ENCODE data around the gene ERCC1. TPM values are rescaled to one million over a fixed set of nuclear protein-coding genes. Genes with fewer than 3 reads are reported as not detected.

The ERCC1 gene
- total and polyA plus RNA-seq, 2 of the 13 experiments (the other 11 are each of a cell fraction or from before 2014, with no cell fraction given): 40.0 to 66.4 TPM

DNA sequence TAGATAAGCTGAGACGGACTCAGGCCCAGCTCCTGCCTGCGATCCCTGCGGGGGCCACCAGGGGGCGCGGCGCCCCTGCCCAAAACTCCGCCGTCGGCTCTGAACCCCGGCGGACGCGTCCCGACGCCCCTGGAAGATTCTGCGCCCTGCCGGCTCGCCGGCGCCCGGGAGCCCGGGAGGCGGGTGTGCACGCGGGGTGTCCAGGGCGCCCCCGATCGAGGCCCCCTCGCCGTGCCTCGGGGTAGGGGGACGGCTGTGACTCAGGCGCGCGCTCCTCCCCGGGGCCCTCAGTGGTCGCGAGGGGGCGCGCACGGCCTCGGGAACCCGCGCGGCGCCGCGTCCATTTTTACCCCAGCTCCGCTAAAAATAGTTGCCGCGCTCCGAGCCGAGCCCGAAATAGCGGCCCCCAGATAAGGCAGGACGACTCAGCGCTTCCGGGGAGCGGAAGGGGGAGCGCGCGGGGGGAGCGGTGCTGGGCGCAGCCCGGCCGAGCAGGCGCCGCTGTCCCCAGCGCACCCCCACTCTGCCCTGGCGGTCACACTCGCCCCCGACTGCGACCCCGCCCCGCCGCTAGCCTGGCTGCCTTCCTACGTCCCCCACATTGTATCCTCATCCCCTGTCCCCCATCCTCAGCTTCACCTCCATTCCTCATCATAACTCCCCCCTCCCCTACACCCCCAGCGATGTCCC, 16.0 kb upstream of the ERCC1 start (continued):
- TF ChIP-seq, protein P1, sequence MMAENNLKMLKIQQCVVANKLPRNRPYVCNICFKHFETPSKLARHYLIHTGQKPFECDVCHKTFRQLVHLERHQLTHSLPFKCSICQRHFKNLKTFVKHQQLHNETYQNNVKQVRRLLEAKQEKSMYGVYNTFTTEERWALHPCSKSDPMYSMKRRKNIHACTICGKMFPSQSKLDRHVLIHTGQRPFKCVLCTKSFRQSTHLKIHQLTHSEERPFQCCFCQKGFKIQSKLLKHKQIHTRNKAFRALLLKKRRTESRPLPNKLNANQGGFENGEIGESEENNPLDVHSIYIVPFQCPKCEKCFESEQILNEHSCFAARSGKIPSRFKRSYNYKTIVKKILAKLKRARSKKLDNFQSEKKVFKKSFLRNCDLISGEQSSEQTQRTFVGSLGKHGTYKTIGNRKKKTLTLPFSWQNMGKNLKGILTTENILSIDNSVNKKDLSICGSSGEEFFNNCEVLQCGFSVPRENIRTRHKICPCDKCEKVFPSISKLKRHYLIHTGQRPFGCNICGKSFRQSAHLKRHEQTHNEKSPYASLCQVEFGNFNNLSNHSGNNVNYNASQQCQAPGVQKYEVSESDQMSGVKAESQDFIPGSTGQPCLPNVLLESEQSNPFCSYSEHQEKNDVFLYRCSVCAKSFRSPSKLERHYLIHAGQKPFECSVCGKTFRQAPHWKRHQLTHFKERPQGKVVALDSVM (CRISPR knock-in tag; IDR thresholded peaks at IDR 0.05): peak; percentile 30; the same call in 1 of the 2 replicates
- TF ChIP-seq STAT5B (CRISPR knock-in tag; IDR thresholded peaks at IDR 0.05) (no peak), JDP2 (CRISPR knock-in tag; IDR thresholded peaks at IDR 0.05; ENCODE audit: borderline replicate concordance) (no peak), ZFP90 (CRISPR knock-in tag; IDR thresholded peaks at IDR 0.05; ENCODE audit: borderline replicate concordance) (no peak), ZNF234 (CRISPR knock-in tag; conservative IDR thresholded peaks at IDR 0.05) (no peak), MXI1 (IDR thresholded peaks at IDR 0.05; ENCODE audit: borderline replicate concordance, low read depth, low read length) (0 out of 3 replicates have a peak, but pooled peaks have one; percentile 30), CC2D1A (CRISPR knock-in tag; IDR thresholded peaks at IDR 0.05) (no peak), HCFC1 (IDR thresholded peaks at IDR 0.05; ENCODE audit: low read depth, low read length) (no peak), TOPORS (CRISPR knock-in tag; IDR thresholded peaks at IDR 0.05) (no peak), SP1 (IDR thresholded peaks at IDR 0.05) (no peak), SP1 (CRISPR knock-in tag; IDR thresholded peaks at IDR 0.05) (no peak), ZNF326 (CRISPR knock-in tag; IDR thresholded peaks at IDR 0.05; ENCODE audit: borderline replicate concordance) (no peak), SKI (IDR thresholded peaks at IDR 0.05; ENCODE audit: partially characterized antibody) (peak; percentile 40), MED1 (CRISPR knock-in tag; IDR thresholded peaks at IDR 0.05) (peak; percentile 39), ZNF260 (CRISPR knock-in tag; IDR thresholded peaks at IDR 0.05; ENCODE audit: borderline replicate concordance, low read depth) (no peak)
- TF ChIP-seq, protein P2, sequence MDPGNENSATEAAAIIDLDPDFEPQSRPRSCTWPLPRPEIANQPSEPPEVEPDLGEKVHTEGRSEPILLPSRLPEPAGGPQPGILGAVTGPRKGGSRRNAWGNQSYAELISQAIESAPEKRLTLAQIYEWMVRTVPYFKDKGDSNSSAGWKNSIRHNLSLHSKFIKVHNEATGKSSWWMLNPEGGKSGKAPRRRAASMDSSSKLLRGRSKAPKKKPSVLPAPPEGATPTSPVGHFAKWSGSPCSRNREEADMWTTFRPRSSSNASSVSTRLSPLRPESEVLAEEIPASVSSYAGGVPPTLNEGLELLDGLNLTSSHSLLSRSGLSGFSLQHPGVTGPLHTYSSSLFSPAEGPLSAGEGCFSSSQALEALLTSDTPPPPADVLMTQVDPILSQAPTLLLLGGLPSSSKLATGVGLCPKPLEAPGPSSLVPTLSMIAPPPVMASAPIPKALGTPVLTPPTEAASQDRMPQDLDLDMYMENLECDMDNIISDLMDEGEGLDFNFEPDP (CRISPR knock-in tag; conservative IDR thresholded peaks at IDR 0.05): no peak
- TF ChIP-seq, protein P3, sequence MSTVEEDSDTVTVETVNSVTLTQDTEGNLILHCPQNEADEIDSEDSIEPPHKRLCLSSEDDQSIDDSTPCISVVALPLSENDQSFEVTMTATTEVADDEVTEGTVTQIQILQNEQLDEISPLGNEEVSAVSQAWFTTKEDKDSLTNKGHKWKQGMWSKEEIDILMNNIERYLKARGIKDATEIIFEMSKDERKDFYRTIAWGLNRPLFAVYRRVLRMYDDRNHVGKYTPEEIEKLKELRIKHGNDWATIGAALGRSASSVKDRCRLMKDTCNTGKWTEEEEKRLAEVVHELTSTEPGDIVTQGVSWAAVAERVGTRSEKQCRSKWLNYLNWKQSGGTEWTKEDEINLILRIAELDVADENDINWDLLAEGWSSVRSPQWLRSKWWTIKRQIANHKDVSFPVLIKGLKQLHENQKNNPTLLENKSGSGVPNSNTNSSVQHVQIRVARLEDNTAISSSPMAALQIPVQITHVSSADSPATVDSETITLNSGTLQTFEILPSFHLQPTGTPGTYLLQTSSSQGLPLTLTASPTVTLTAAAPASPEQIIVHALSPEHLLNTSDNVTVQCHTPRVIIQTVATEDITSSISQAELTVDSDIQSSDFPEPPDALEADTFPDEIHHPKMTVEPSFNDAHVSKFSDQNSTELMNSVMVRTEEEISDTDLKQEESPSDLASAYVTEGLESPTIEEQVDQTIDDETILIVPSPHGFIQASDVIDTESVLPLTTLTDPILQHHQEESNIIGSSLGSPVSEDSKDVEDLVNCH (CRISPR knock-in tag; IDR thresholded peaks at IDR 0.05): no peak
- TF ChIP-seq, protein P4, sequence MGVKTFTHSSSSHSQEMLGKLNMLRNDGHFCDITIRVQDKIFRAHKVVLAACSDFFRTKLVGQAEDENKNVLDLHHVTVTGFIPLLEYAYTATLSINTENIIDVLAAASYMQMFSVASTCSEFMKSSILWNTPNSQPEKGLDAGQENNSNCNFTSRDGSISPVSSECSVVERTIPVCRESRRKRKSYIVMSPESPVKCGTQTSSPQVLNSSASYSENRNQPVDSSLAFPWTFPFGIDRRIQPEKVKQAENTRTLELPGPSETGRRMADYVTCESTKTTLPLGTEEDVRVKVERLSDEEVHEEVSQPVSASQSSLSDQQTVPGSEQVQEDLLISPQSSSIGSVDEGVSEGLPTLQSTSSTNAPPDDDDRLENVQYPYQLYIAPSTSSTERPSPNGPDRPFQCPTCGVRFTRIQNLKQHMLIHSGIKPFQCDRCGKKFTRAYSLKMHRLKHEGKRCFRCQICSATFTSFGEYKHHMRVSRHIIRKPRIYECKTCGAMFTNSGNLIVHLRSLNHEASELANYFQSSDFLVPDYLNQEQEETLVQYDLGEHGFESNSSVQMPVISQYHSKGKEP (CRISPR knock-in tag; IDR thresholded peaks at IDR 0.05): no peak
- TF ChIP-seq, protein P5, sequence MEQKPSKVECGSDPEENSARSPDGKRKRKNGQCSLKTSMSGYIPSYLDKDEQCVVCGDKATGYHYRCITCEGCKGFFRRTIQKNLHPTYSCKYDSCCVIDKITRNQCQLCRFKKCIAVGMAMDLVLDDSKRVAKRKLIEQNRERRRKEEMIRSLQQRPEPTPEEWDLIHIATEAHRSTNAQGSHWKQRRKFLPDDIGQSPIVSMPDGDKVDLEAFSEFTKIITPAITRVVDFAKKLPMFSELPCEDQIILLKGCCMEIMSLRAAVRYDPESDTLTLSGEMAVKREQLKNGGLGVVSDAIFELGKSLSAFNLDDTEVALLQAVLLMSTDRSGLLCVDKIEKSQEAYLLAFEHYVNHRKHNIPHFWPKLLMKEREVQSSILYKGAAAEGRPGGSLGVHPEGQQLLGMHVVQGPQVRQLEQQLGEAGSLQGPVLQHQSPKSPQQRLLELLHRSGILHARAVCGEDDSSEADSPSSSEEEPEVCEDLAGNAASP (CRISPR knock-in tag; IDR thresholded peaks at IDR 0.05; ENCODE audit: borderline replicate concordance): no peak
- TF ChIP-seq, protein P6, sequence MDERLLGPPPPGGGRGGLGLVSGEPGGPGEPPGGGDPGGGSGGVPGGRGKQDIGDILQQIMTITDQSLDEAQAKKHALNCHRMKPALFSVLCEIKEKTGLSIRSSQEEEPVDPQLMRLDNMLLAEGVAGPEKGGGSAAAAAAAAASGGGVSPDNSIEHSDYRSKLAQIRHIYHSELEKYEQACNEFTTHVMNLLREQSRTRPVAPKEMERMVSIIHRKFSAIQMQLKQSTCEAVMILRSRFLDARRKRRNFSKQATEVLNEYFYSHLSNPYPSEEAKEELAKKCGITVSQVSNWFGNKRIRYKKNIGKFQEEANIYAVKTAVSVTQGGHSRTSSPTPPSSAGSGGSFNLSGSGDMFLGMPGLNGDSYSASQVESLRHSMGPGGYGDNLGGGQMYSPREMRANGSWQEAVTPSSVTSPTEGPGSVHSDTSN (CRISPR knock-in tag; IDR thresholded peaks at IDR 0.05): no peak
